Activated naive CD4-positive, alpha-beta T cell treated with anti-CD3 and anti-CD28 coated beads, Interleukin-2, amount 50 U/mL, for 24 hours (primary cell): ENCODE measurements around the gene EPM2A.

Experiments
- H3K27ac Mint-ChIP-seq: one replicate; pipeline ENCODE4 v1.8.0; 2021; ENCODE audit warnings: mild to moderate bottlenecking, mixed read lengths
- H3K27me3 Mint-ChIP-seq: one replicate; pipeline ENCODE4 v1.8.0; 2021; ENCODE audit warnings: mixed read lengths
- H3K36me3 Mint-ChIP-seq: one replicate; pipeline ENCODE4 v1.8.0; 2021; ENCODE audit warnings: mixed read lengths
- H3K4me1 Mint-ChIP-seq: one replicate; pipeline ENCODE4 v1.8.0; 2021; ENCODE audit warnings: mixed read lengths
- H3K4me3 Mint-ChIP-seq: one replicate; pipeline ENCODE4 v1.8.0; 2021; ENCODE audit warnings: mild to moderate bottlenecking, mixed read lengths
- H3K9me3 Mint-ChIP-seq: one replicate; pipeline ENCODE4 v1.8.0; 2021; ENCODE audit warnings: mixed read lengths

The EPM2A gene

DNA sequence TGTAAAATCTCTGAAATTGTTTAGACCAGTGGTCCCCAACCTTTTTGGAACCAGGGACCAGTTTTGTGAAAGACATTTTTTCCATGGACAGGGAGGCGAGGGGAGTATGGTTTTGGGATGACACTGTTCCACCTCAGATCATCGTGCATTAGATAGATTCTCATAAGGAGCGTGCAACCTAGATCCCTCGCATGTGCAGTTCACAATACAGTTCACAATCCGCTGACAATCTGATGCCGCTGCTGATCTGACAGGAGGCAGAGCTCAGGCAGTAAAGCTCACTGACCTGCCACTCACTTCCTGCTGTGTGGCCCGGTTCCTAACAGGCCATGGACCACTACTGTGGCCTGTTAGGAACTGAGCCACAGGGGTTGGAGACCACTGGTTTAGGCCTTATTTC lies 115.2 kb downstream of the EPM2A start:
- H3K27ac Mint-ChIP-seq, result no peak overlapping the region
- H3K4me3 Mint-ChIP-seq, result no peak overlapping the region

GRCh38 chr6:145609521-145609920 lies 125.8 kb downstream of the EPM2A start:
- H3K36me3 Mint-ChIP-seq, result peaks cover 4% of the 10 kb centered on the region
- H3K27ac Mint-ChIP-seq, result no peak overlapping the region
- no peaks in the 10 kb centered on the region for H3K4me1 Mint-ChIP-seq
- peaks cover 6% of the 10 kb centered on the region for H3K9me3 Mint-ChIP-seq
- no peak overlapping the region for H3K4me3 Mint-ChIP-seq
- peaks cover 8% of the 10 kb centered on the region for H3K27me3 Mint-ChIP-seq

More for the DNA sequence above, 115.2 kb downstream of the EPM2A start:
- Mint-ChIP-seq H3K36me3 (no peaks in the 10 kb centered on the region), H3K4me1 (no peaks in the 10 kb centered on the region), H3K9me3 (peaks cover 6% of the 10 kb centered on the region), H3K27me3 (peaks cover 1% of the 10 kb centered on the region)

DNA sequence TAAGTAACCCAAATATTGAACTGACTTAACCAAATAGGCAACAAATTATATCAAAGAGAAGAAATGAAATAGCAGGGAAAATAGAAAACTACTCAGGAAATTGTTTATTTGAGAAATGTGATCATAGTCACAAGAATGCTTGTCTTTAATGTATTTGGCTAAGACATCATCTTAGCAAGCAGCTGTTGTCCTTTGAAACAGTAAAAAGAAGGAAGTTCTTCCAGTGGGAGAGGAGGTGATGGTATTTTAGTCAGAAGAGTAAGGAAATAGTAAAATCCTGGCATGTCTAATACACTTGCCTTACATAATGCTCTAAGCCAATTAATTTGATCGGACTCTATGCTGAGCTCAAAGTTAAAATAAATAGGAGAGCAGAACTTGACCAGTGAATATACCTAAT lies 126.5 kb downstream of the EPM2A start:
- Mint-ChIP-seq H3K4me1 (no peaks in the 10 kb centered on the region), H3K9me3 (peaks cover 6% of the 10 kb centered on the region), H3K4me3 (no peak overlapping the region), H3K36me3 (peaks cover 4% of the 10 kb centered on the region), H3K27ac (no peak overlapping the region), H3K27me3 (peaks cover 8% of the 10 kb centered on the region)

GRCh38 chr6:145603991-145604390 lies 131.3 kb downstream of the EPM2A start:
- no peak overlapping the region for H3K4me3 Mint-ChIP-seq
- peaks cover 11% of the 10 kb centered on the region for H3K27me3 Mint-ChIP-seq
- no peak overlapping the region for H3K27ac Mint-ChIP-seq
- H3K4me1 Mint-ChIP-seq, result no peaks in the 10 kb centered on the region
- H3K36me3 Mint-ChIP-seq, result peaks cover 4% of the 10 kb centered on the region
- H3K9me3 Mint-ChIP-seq, result peaks cover 6% of the 10 kb centered on the region

DNA sequence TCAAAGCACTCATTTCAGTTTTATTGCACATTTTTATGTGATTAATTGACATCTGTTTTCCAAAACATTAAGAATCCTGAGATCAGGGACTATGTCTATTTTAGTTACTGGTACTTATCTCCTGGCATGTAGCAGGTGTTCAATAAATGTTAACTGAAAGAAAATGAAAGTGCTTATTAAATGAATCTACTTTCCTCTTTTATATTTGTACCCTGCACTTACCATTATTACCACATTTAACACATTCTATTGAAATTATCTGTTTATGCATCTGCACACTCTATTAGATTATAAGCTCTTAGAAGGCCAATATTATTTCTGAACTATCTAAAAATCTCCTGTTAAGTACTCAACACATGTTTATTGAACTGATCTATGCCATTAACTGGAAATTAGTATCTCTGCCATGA lies 131.9 kb downstream of the EPM2A start:
- no peaks in the 10 kb centered on the region for H3K4me1 Mint-ChIP-seq
- H3K9me3 Mint-ChIP-seq, result peaks cover 6% of the 10 kb centered on the region
- no peak overlapping the region for H3K4me3 Mint-ChIP-seq
- H3K36me3 Mint-ChIP-seq, result peaks cover 4% of the 10 kb centered on the region
- no peak overlapping the region for H3K27ac Mint-ChIP-seq
- peaks cover 11% of the 10 kb centered on the region for H3K27me3 Mint-ChIP-seq

GRCh38 chr6:145602726-145603326 lies 132.5 kb downstream of the EPM2A start:
- Mint-ChIP-seq H3K27me3 (peaks cover 11% of the 10 kb centered on the region), H3K4me1 (no peaks in the 10 kb centered on the region), H3K27ac (no peak overlapping the region), H3K4me3 (no peak overlapping the region), H3K36me3 (peaks cover 4% of the 10 kb centered on the region), H3K9me3 (peaks cover 9% of the 10 kb centered on the region)

DNA sequence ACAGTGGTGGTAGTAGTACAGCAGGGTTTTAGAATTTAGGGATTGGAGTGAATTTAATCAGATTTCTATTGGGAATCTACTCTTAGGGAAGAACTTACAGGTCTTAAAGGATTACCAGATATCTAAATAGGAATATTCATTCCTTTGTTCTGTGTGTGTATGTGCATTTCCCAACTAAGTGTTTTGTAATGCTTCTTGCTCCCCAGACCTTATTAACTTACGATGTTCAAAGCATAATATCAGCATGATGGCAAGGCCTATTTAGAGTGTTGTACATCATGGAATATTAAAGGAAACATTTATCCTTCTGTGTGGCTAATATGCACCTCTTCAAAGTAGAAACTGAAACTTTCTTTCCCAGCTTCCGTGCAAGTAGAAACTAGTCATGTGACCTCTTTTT lies 133.9 kb downstream of the EPM2A start:
- peaks cover 5% of the 10 kb centered on the region for H3K27me3 Mint-ChIP-seq
- H3K4me1 Mint-ChIP-seq, result no peaks in the 10 kb centered on the region
- no peak overlapping the region for H3K4me3 Mint-ChIP-seq
- H3K36me3 Mint-ChIP-seq, result no peaks in the 10 kb centered on the region
- peaks cover 6% of the 10 kb centered on the region for H3K9me3 Mint-ChIP-seq
- no peak overlapping the region for H3K27ac Mint-ChIP-seq

- H3K4me3 Mint-ChIP-seq, result no peak overlapping the region
- H3K27me3 Mint-ChIP-seq, result peaks cover 5% of the 10 kb centered on the region
- no peaks in the 10 kb centered on the region for H3K4me1 Mint-ChIP-seq
- H3K36me3 Mint-ChIP-seq, result no peaks in the 10 kb centered on the region
- no peak overlapping the region for H3K27ac Mint-ChIP-seq
- peaks cover 6% of the 10 kb centered on the region for H3K9me3 Mint-ChIP-seq
Measured at GRCh38 chr6:145600299-145600698, 135.0 kb downstream of the EPM2A start.

GRCh38 chr6:145588981-145589380 lies 146.3 kb downstream of the EPM2A start:
- no peak overlapping the region for H3K27ac Mint-ChIP-seq

DNA sequence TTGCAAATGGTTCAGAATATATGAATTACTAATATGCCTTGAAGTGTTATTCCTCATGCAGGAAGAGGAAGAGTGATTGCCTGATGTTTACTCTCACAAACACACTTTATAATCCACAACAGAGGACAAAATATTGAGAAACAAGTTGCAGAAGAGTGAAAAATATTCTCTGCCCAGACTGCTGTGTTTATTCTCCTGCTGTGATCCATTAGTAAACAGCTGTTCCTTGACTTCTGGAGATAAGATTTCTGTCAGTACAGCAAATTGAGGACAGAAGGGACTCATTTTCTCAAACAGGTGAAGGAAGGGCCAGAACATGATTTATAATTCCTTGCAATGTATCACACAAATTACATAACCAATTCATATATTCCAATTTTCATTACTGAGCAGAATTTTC lies 148.0 kb downstream of the EPM2A start:
- Mint-ChIP-seq H3K4me1 (no peaks in the 10 kb centered on the region), H3K27me3 (peaks cover 8% of the 10 kb centered on the region), H3K9me3 (peaks cover 8% of the 10 kb centered on the region), H3K4me3 (no peak overlapping the region), H3K27ac (no peak overlapping the region), H3K36me3 (no peaks in the 10 kb centered on the region)

More at GRCh38 chr6:145588981-145589380, 146.3 kb downstream of the EPM2A start:
- H3K36me3 Mint-ChIP-seq, result no peaks in the 10 kb centered on the region
- H3K27me3 Mint-ChIP-seq, result peaks cover 7% of the 10 kb centered on the region
- H3K4me1 Mint-ChIP-seq, result no peaks in the 10 kb centered on the region
- peaks cover 8% of the 10 kb centered on the region for H3K9me3 Mint-ChIP-seq
- no peak overlapping the region for H3K4me3 Mint-ChIP-seq

DNA sequence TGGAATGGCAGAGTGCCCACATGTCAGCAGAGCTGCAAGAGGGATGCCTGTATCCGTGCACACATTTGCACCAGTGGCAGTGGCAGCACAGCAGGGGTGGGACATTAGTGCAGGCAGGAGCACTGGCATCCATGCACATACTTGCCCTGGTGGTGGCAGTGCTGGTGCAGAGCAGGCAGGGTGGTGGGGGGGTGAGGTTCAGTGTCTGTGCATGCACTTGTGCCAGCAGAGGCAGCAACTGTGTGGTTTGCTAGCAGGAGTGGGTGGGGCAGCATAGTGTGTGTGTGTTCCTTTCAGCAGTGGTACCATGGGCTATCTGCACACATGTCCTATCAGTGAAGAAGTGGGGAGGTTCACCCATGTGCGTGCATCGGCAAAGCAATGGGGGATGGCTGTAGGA lies 151.6 kb downstream of the EPM2A start:
- peaks cover 8% of the 10 kb centered on the region for H3K27me3 Mint-ChIP-seq
- H3K4me1 Mint-ChIP-seq, result no peaks in the 10 kb centered on the region
- no peak overlapping the region for H3K27ac Mint-ChIP-seq
- peaks cover 8% of the 10 kb centered on the region for H3K9me3 Mint-ChIP-seq
- H3K4me3 Mint-ChIP-seq, result no peak overlapping the region
- H3K36me3 Mint-ChIP-seq, result no peaks in the 10 kb centered on the region
